IMR-90 (cell line): ENCODE results near the gene TNFRSF4. TPM values are rescaled to one million over a fixed set of nuclear protein-coding genes. Genes with fewer than 3 reads are reported as not detected.

Experiments
- ATAC-seq: fragments of 200-7000 bp; cut with Tn5 transposase; 2 replicates; pipeline ENCODE4 v1.9.1; 2020; ENCODE audit warnings: low read depth, mild to moderate bottlenecking, moderate library complexity
- BruUV-seq: library from RNA; stranded (reverse); fragments of 400-500 nt; replicated peaks from 2 replicates; lab custom pipeline; 2021; lab: Mats Ljungman, UMichigan
- CTCF ChIA-PET: fragments of 300-600 bp; formaldehyde crosslinking; extraction: SDS; loops from one replicate; lab custom pipeline; 2021; ENCODE audit warnings: antibody characterized with exemption; lab: Yijun Ruan, JAX
- POLR2A ChIA-PET: fragments of 300-600 bp; sonication (Branson Sonifier 250); formaldehyde crosslinking; loops from one replicate; lab custom pipeline; 2022; ENCODE audit warnings: antibody characterized with exemption; ENCODE audit not compliant: unreplicated experiment; lab: Charles Lee
- DNase-seq: peaks from one replicate; pipeline ENCODE4 v3.0.0; 2013
- H2AFZ ChIP-seq: replicated peaks from 2 replicates; pipeline ENCODE3; 2013; ENCODE audit warnings: low read length, mild to moderate bottlenecking; ENCODE audit not compliant: poor library complexity
- H2AK5ac ChIP-seq: 2 replicates; pipeline ENCODE4 v1.6.1; 2013; ENCODE audit warnings: low read depth, low read length, inconsistent platforms
- H2AK9ac ChIP-seq: replicated peaks from 2 replicates; pipeline ENCODE3; 2013; ENCODE audit warnings: mild to moderate bottlenecking, low read depth, low read length, moderate library complexity; ENCODE audit not compliant: poor library complexity
- H2BK120ac ChIP-seq: 2 replicates; pipeline ENCODE4 v1.6.1; 2013; ENCODE audit warnings: low read depth, low read length, inconsistent platforms
- H2BK15ac ChIP-seq: 3 replicates; pipeline ENCODE4 v1.6.1; 2013; ENCODE audit warnings: low read depth, low read length, inconsistent platforms
- H2BK20ac ChIP-seq: 2 replicates; pipeline ENCODE4 v1.6.1; 2013; ENCODE audit warnings: low read depth, mild to moderate bottlenecking, inconsistent platforms, low read length, moderate library complexity
- H2BK5ac ChIP-seq: 2 replicates; pipeline ENCODE4 v1.6.1; 2013; ENCODE audit warnings: mild to moderate bottlenecking, low read depth, low read length, inconsistent platforms; ENCODE audit not compliant: poor library complexity, severe bottlenecking
- H3K14ac ChIP-seq: replicated peaks from 2 replicates; pipeline ENCODE4 v1.6.1; 2013; ENCODE audit warnings: low read depth, low read length, inconsistent platforms
- H3K18ac ChIP-seq: 2 replicates; pipeline ENCODE4 v1.6.1; 2013; ENCODE audit warnings: low read depth, low read length, control low read depth
- H3K23ac ChIP-seq: 2 replicates; pipeline ENCODE4 v1.6.1; 2013; ENCODE audit warnings: low read depth, low read length, inconsistent platforms
- H3K27ac ChIP-seq: 2 replicates; pipeline ENCODE4 v1.5.1; 2013; ENCODE audit warnings: mild to moderate bottlenecking, control low read depth, low read length; ENCODE audit not compliant: insufficient read depth
- H3K27me3 ChIP-seq: 2 replicates; pipeline ENCODE4 v1.6.1; 2013; ENCODE audit warnings: low read length; ENCODE audit not compliant: control insufficient read depth, insufficient read depth
- H3K36me3 ChIP-seq: 2 replicates; pipeline ENCODE4 v1.6.1; 2013; ENCODE audit warnings: low read length, mixed read lengths; ENCODE audit not compliant: control insufficient read depth, insufficient read depth
- H3K4ac ChIP-seq: 2 replicates; pipeline ENCODE4 v1.6.1; 2013; ENCODE audit warnings: low read depth, low read length, inconsistent platforms
- H3K4me1 ChIP-seq: 2 replicates; pipeline ENCODE4 v1.6.1; 2013; ENCODE audit warnings: low read length, mixed read lengths; ENCODE audit not compliant: control insufficient read depth, insufficient read depth
- H3K4me2 ChIP-seq: 2 replicates; pipeline ENCODE4 v1.6.1; 2013; ENCODE audit warnings: low read depth, mild to moderate bottlenecking, control low read depth, low read length, moderate library complexity
- H3K4me3 ChIP-seq: 2 replicates; pipeline ENCODE4 v1.5.1; 2013; ENCODE audit warnings: low read depth, mild to moderate bottlenecking, control low read depth, low read length, moderate library complexity; ENCODE audit not compliant: insufficient read depth
- H3K56ac ChIP-seq: 2 replicates; pipeline ENCODE4 v1.6.1; 2013; ENCODE audit warnings: low read length, inconsistent platforms; ENCODE audit not compliant: insufficient read depth; ENCODE audit errors: extremely low read depth
- H3K79me1 ChIP-seq, 2 experiments: 2 replicates each; pipeline ENCODE4 v1.6.1; 2013; ENCODE audit warnings: low read length in 2 of 2, inconsistent platforms in 1 of 2, low read depth in 1 of 2
- H3K9ac ChIP-seq: 2 replicates; pipeline ENCODE4 v1.6.1; 2013; ENCODE audit warnings: low read depth, low read length, control low read depth
- H3K9me1 ChIP-seq: 2 replicates; pipeline ENCODE4 v1.6.1; 2013; ENCODE audit warnings: low read length, inconsistent platforms; ENCODE audit not compliant: insufficient read depth
- H3K9me3 ChIP-seq: 2 replicates; pipeline ENCODE4 v1.6.1; 2013; ENCODE audit warnings: low read length; ENCODE audit not compliant: control insufficient read depth, insufficient read depth
- H4K20me1 ChIP-seq: 2 replicates; pipeline ENCODE4 v1.6.1; 2013; ENCODE audit warnings: low read length, inconsistent platforms; ENCODE audit not compliant: insufficient read depth
- H4K5ac ChIP-seq: 2 replicates; pipeline ENCODE4 v1.6.1; 2013; ENCODE audit warnings: mild to moderate bottlenecking, low read depth, low read length, control low read depth
- H4K8ac ChIP-seq, 2 experiments: 2 replicates each; pipeline ENCODE4 v1.6.1; 2013; ENCODE audit warnings: low read depth in 2 of 2, low read length in 2 of 2, control low read depth in 1 of 2, inconsistent platforms in 1 of 2
- H4K91ac ChIP-seq: 2 replicates; pipeline ENCODE4 v1.6.1; 2013; ENCODE audit warnings: low read depth, low read length, inconsistent platforms; ENCODE audit not compliant: insufficient read depth
- BHLHE40 ChIP-seq: fragments of 150-350 bp; IDR thresholded peaks from 2 replicates; pipeline ENCODE4 v1.6.1; 2016; ENCODE audit warnings: mild to moderate bottlenecking, low read depth, low read length
- CHD1 ChIP-seq: IDR thresholded peaks from 2 replicates; pipeline ENCODE4 v1.6.1; 2012; ENCODE audit warnings: low read depth, low read length, improper control_type of control experiment
- MAZ ChIP-seq: IDR thresholded peaks from 2 replicates; pipeline ENCODE4 v1.6.1; 2012; ENCODE audit warnings: low read depth, mild to moderate bottlenecking, low read length, improper control_type of control experiment, moderate library complexity, borderline replicate concordance
- NFE2L2 ChIP-seq: fragments of 150-350 bp; IDR thresholded peaks from 2 replicates; pipeline ENCODE4 v1.6.1; 2016; ENCODE audit warnings: low read depth, mild to moderate bottlenecking, low read length
- POLR2A ChIP-seq: IDR thresholded peaks from 2 replicates; pipeline ENCODE4 v1.6.1; 2012; ENCODE audit warnings: mild to moderate bottlenecking, low read depth, low read length
- RAD21 ChIP-seq: IDR thresholded peaks from 2 replicates; pipeline ENCODE4 v1.6.1; 2012; ENCODE audit warnings: low read length, improper control_type of control experiment
- RCOR1 ChIP-seq: IDR thresholded peaks from 2 replicates; pipeline ENCODE4 v1.6.1; 2012; ENCODE audit warnings: mild to moderate bottlenecking, low read length, improper control_type of control experiment; ENCODE audit not compliant: insufficient replicate concordance
- RFX5 ChIP-seq: IDR thresholded peaks from 2 replicates; pipeline ENCODE4 v1.8.0; 2012; ENCODE audit warnings: low read depth, mild to moderate bottlenecking, low read length, moderate library complexity
- WGBS, 2 experiments: methylation state at CpG; one replicate each; pipeline versions ENCODE4 v1.1.5 to v1.1.7; 2013; ENCODE audit warnings: missing lambda C conversion rate in 2 of 2; ENCODE audit not compliant: insufficient read length in 1 of 2; ENCODE audit errors: extremely low coverage in 2 of 2; 5-methylcytosine and 5-hydroxymethylcytosine counted together
- dilution Hi-C: fragments of 300-500 bp; cut with HindIII; formaldehyde crosslinking; loops from one replicate; pipeline ENCODE4 v1.14.3; 2018; ENCODE audit warnings: low sequenced_read_pairs; ENCODE audit not compliant: unreplicated experiment
- in situ Hi-C: fragments of 300-500 bp; cut with MboI; formaldehyde crosslinking; loops from 3 replicates; pipeline ENCODE4 v1.14.3; 2019; ENCODE audit warnings: low sequenced_read_pairs, inconsistent platforms, mixed read lengths
- intact Hi-C: fragments of 100-400 bp; cut with micrococcal nuclease; formaldehyde crosslinking; loops from 2 replicates; pipeline ENCODE4 v1.10.0; 2022
- polyA plus RNA-seq, 3 experiments: library from polyadenylated mRNA; depleted of rRNA; stranded (reverse); fragments of >200 nt; gene quantifications; 2 replicates each; pipeline ENCODE4 v1.2.3, GENCODE V29; 2012; ENCODE audit warnings: low replicate concordance in 1 of 3
- total RNA-seq: library from RNA; depleted of rRNA; stranded (reverse); fragments of >200 nt; gene quantifications from 2 replicates; pipeline ENCODE4 v1.2.3, GENCODE V29; 2012
- TF ChIP-seq, protein P1 (sequence below): fragments of 150-350 bp; IDR thresholded peaks from 2 replicates; pipeline ENCODE4 v1.6.1; 2017; ENCODE audit warnings: mild to moderate bottlenecking, antibody characterized with exemption, low read length, low read depth

TNFRSF4 gene
- total and polyA plus RNA-seq, 2 of the 4 experiments (the other 2 are of a cell fraction) = 0.15 TPM; not detected in 1

DNA sequence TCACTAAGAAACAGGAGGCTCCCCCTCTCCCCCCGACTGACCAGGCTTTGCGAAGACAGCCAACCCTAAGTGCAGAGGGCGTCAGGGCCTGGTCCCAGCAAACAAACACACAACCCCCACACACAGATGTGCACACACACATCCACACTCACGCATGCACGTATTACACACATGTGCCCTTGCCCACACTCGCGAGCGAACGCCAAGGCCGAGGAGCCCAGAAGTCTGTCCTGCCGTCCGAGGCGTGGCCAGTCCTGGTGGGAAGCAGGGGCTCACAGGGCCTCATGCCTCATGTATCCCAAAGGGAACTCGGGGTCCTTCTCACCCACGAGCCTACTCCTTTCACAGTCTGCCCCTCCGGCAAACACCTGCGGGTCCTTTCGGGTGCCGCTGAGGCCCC, 15.8 kb upstream of the TNFRSF4 start:
- ChIA-PET CTCF (interaction anchor here (0.8 kb wide), 1 partner anchor 107 kb away, joined by 3 read pairs; no protein-coding TSS in a partner anchor), POLR2A (no interaction called here)
- no peak for ATAC-seq
- Histone ChIP-seq H3K27ac (no peak overlapping the region), H4K91ac (no peak overlapping the region), H3K9ac (no peak overlapping the region), H3K36me3 (peaks cover 40% of the 10 kb centered on the region), H2AK9ac (no peak overlapping the region), H3K14ac (no peak overlapping the region), H3K79me1 (peaks cover 14 to 74% of the 10 kb centered on the region in 2 experiments; a peak in 3 of 4 replicates), H3K4me2 (no peak overlapping the region; the same call in 1 of the 2 replicates), H2AK5ac (peak overlapping the region; percentile 11; the same call in 1 of the 2 replicates), H3K27me3 (no peaks in the 10 kb centered on the region), H2BK20ac (no peak overlapping the region), H4K8ac (no peak overlapping the region), H3K23ac (0 out of 2 replicates have a peak overlapping the region, but pooled peaks have one; percentile 4), H2BK15ac (no peak overlapping the region), H3K4me3 (no peak overlapping the region), H3K4ac (peak overlapping the region; percentile 33; the same call in 1 of the 2 replicates), H2BK5ac (no peak overlapping the region), H3K9me3 (peaks cover 3% of the 10 kb centered on the region), H3K4me1 (peaks cover 13% of the 10 kb centered on the region; the same call in 1 of the 2 replicates), H3K56ac (no peak overlapping the region), H3K18ac (no peak overlapping the region), H3K9me1 (peaks cover 10% of the 10 kb centered on the region), H2AFZ (no peak overlapping the region), H2BK120ac (no peak overlapping the region), H4K5ac (no peak overlapping the region), H4K20me1 (peaks cover 47% of the 10 kb centered on the region)
- intact Hi-C loops (loop anchor here (1.0 to 5.0 kb wide), 2 partner anchors 107 to 247 kb away; partner anchors contain the start of gene PERM1), in situ Hi-C loops (no loop called here), dilution Hi-C loops (no loop called here)
- WGBS, 2 experiments = 98% methylated on average over 12 of the region's 19 CpGs; no CpG with 5 or more reads in 1 of the 2 experiments
- TF ChIP-seq MAZ = no peak
- no peak for TF ChIP-seq RFX5
- TF ChIP-seq BHLHE40 = no peak
- no peak for TF ChIP-seq POLR2A
- no peak for TF ChIP-seq RAD21
- TF ChIP-seq RCOR1 = no peak
- TF ChIP-seq, protein P1, sequence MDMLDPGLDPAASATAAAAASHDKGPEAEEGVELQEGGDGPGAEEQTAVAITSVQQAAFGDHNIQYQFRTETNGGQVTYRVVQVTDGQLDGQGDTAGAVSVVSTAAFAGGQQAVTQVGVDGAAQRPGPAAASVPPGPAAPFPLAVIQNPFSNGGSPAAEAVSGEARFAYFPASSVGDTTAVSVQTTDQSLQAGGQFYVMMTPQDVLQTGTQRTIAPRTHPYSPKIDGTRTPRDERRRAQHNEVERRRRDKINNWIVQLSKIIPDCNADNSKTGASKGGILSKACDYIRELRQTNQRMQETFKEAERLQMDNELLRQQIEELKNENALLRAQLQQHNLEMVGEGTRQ = no peak
- TF ChIP-seq NFE2L2 = no peak
- no peak for TF ChIP-seq CHD1
- no peak for DNase-seq
- BruUV-seq = no TSS peak
